HG02852 (cell line): ENCODE results near the gene RASAL2.
"Not testable (repeated sequence)": the region's sequence is repeated elsewhere in the genome, so short reads cannot be mapped to it uniquely, and the experiment has no call there.

Experiments
- ATAC-seq: cut with Tn5 transposase; IDR thresholded peaks from one replicate; pipeline ENCODE4 v1.9.1; 2021; ENCODE audit warnings: mild to moderate bottlenecking, moderate library complexity; ENCODE audit not compliant: unreplicated experiment

Gene RASAL2

GRCh38 chr1:178066908-178067614, 26.8 kb upstream of the RASAL2 start:
- ATAC-seq: peak; percentile 98

GRCh38 chr1:178071811-178072210, 22.1 kb upstream of the RASAL2 start:
- ATAC-seq: no peak

GRCh38 chr1:178072326-178072725, 21.6 kb upstream of the RASAL2 start:
- ATAC-seq: no peak

GRCh38 chr1:178075333-178075732, 18.6 kb upstream of the RASAL2 start:
- ATAC-seq: no peak

- ATAC-seq: no peak
These were observed 17.3 kb upstream of the RASAL2 start for GRCh38 chr1:178076607-178077006.

GRCh38 chr1:178077917-178078316, 16.0 kb upstream of the RASAL2 start:
- ATAC-seq: no peak

GRCh38 chr1:178086294-178086693, 7.6 kb upstream of the RASAL2 start:
- no peak for ATAC-seq

GRCh38 chr1:178086766-178087165, 7.1 kb upstream of the RASAL2 start:
- ATAC-seq: no peak

GRCh38 chr1:178088651-178089050, 5.3 kb upstream of the RASAL2 start:
- ATAC-seq: no peak

GRCh38 chr1:178091454-178091853, 2.5 kb upstream of the RASAL2 start:
- ATAC-seq: not testable (repeated sequence)

GRCh38 chr1:178091986-178092745, 1.7 kb upstream of the RASAL2 start:
- ATAC-seq: no peak

- ATAC-seq: no peak
These were observed 918 bp upstream of the RASAL2 start for GRCh38 chr1:178092878-178093493.

GRCh38 chr1:178093494-178093950, 382 bp upstream of the RASAL2 start:
- ATAC-seq: peak; percentile 83

GRCh38 chr1:178094739-178095645, 1.1 kb downstream of the RASAL2 start:
- ATAC-seq: no peak

GRCh38 chr1:178096421-178096820, 2.5 kb downstream of the RASAL2 start:
- no peak for ATAC-seq

GRCh38 chr1:178098262-178098661, 4.4 kb downstream of the RASAL2 start:
- ATAC-seq: no peak

GRCh38 chr1:178101266-178101630, 7.3 kb downstream of the RASAL2 start:
- ATAC-seq: no peak

- no peak for ATAC-seq
These were observed 7.8 kb downstream of the RASAL2 start for GRCh38 chr1:178101654-178102053.

GRCh38 chr1:178102218-178102617, 8.3 kb downstream of the RASAL2 start:
- ATAC-seq: no peak

GRCh38 chr1:178107823-178108222, 13.9 kb downstream of the RASAL2 start:
- no peak for ATAC-seq
